Neural cell (in vitro differentiated cells): Measurements from ENCODE around the gene IL11RA. TPM values are rescaled to one million over a fixed set of nuclear protein-coding genes. Genes with fewer than 3 reads are reported as not detected.

ENCODE experiments used
- H2AFZ ChIP-seq: fragments of 200-600, 300-800 bp; sonication (generic), shearing (Covaris generic); 2 replicates; pipeline ENCODE4 v1.6.0; 2014; ENCODE audit warnings: low read depth, mild to moderate bottlenecking, antibody characterized with exemption, low read length, moderate library complexity
- H3F3A ChIP-seq: fragments of 200-600 bp; shearing (Covaris generic); 2 replicates; pipeline ENCODE4 v1.6.1; 2016; ENCODE audit warnings: mild to moderate bottlenecking, moderate library complexity, mixed read lengths, antibody characterized with exemption, low read length; ENCODE audit not compliant: insufficient read depth, poor library complexity, severe bottlenecking
- H3K27ac ChIP-seq: fragments of 200-600, 300-800 bp; sonication (generic), shearing (Covaris generic); 2 replicates; pipeline ENCODE4 v1.5.1; 2014; ENCODE audit warnings: mild to moderate bottlenecking, low read length, moderate library complexity
- H3K27me3 ChIP-seq: fragments of 300-800, 200-600 bp; sonication (generic), shearing (Covaris generic); 2 replicates; pipeline ENCODE4 v1.6.0; 2014; ENCODE audit warnings: mild to moderate bottlenecking, low read depth, low read length, moderate library complexity; ENCODE audit not compliant: insufficient read depth
- H3K36me3 ChIP-seq: fragments of 300-800, 200-600 bp; sonication (generic), shearing (Covaris generic); 2 replicates; pipeline ENCODE4 v1.5.1; 2014; ENCODE audit warnings: mild to moderate bottlenecking, antibody characterized with exemption, low read length, moderate library complexity; ENCODE audit not compliant: insufficient read depth
- H3K4me2 ChIP-seq: fragments of 300-800, 200-600 bp; sonication (generic), shearing (Covaris generic); 2 replicates; pipeline ENCODE4 v1.6.0; 2014; ENCODE audit warnings: mild to moderate bottlenecking, low read length
- H3K4me3 ChIP-seq: fragments of 300-800, 200-600 bp; sonication (generic), shearing (Covaris generic); 2 replicates; pipeline ENCODE4 v1.5.1; 2014; ENCODE audit warnings: mild to moderate bottlenecking, low read length, moderate library complexity
- H3K79me2 ChIP-seq: fragments of 200-600 bp; shearing (Covaris generic); replicated peaks from 2 replicates; pipeline ENCODE4 v1.6.0; 2014; ENCODE audit warnings: mild to moderate bottlenecking, low read length, moderate library complexity; ENCODE audit not compliant: insufficient read depth
- H3K9ac ChIP-seq: fragments of 300-800, 200-600 bp; sonication (generic), shearing (Covaris generic); 2 replicates; pipeline ENCODE4 v1.6.1; 2016; ENCODE audit warnings: mild to moderate bottlenecking, low read length, mixed read lengths
- H3K9me2 ChIP-seq: fragments of 200-600 bp; shearing (Covaris generic); 2 replicates; pipeline ENCODE4 v1.6.1; 2016; ENCODE audit warnings: mild to moderate bottlenecking, low read length, mixed read lengths; ENCODE audit not compliant: insufficient read depth
- H3K9me3 ChIP-seq: fragments of 200-600, 300-800 bp; sonication (generic), shearing (Covaris generic); 2 replicates; pipeline ENCODE4 v1.6.1; 2016; ENCODE audit warnings: mild to moderate bottlenecking, mixed run types, low read length, moderate library complexity, mixed read lengths
- H4K20me1 ChIP-seq: fragments of 200-600 bp; shearing (Covaris generic); 2 replicates; pipeline ENCODE4 v1.6.1; 2016; ENCODE audit warnings: mild to moderate bottlenecking, mixed run types; ENCODE audit not compliant: insufficient read depth
- CTCF ChIP-seq: fragments of 450-650 bp; IDR thresholded peaks from 2 replicates; pipeline ENCODE4 v1.5.1; 2014; ENCODE audit warnings: antibody characterized with exemption, mild to moderate bottlenecking, moderate library complexity; ENCODE audit not compliant: poor library complexity, severe bottlenecking
- EP300 ChIP-seq: fragments of 450-650 bp; conservative IDR thresholded peaks from 2 replicates; pipeline ENCODE4 v1.6.1; 2014; ENCODE audit warnings: antibody characterized with exemption, mild to moderate bottlenecking, moderate library complexity; ENCODE audit not compliant: poor library complexity, severe bottlenecking
- EZH2 ChIP-seq: fragments of 200-600, 300-800 bp; shearing (Covaris generic), sonication (generic); IDR thresholded peaks from 2 replicates; pipeline ENCODE4 v1.6.1; 2014; ENCODE audit warnings: antibody characterized with exemption, low read length, borderline replicate concordance, mild to moderate bottlenecking; ENCODE audit not compliant: insufficient read depth, poor library complexity, severe bottlenecking
- MXI1 ChIP-seq: fragments of 450-650 bp; conservative IDR thresholded peaks from 2 replicates; pipeline ENCODE4 v1.6.1; 2014; ENCODE audit warnings: antibody characterized with exemption, mild to moderate bottlenecking; ENCODE audit not compliant: poor library complexity, severe bottlenecking
- POLR2AphosphoS5 ChIP-seq: IDR thresholded peaks from 2 replicates; pipeline ENCODE4 v1.6.1; 2012
- RAD21 ChIP-seq: fragments of 450-650 bp; conservative IDR thresholded peaks from 2 replicates; pipeline ENCODE4 v1.6.1; 2014; ENCODE audit warnings: antibody characterized with exemption, mild to moderate bottlenecking, moderate library complexity
- SMC3 ChIP-seq: fragments of 450-650 bp; conservative IDR thresholded peaks from 2 replicates; pipeline ENCODE4 v1.6.1; 2014; ENCODE audit warnings: antibody characterized with exemption, mild to moderate bottlenecking, moderate library complexity; ENCODE audit not compliant: poor library complexity
- TAF1 ChIP-seq: IDR thresholded peaks from 2 replicates; pipeline ENCODE4 v1.6.1; 2012; ENCODE audit warnings: low read depth
- polyA plus RNA-seq: library from polyadenylated mRNA; depleted of rRNA; stranded (reverse); fragments of >200 nt; gene quantifications from 2 replicates; pipeline ENCODE4 v1.2.3, GENCODE V29; 2014
- TF ChIP-seq, protein P1 (sequence below): IDR thresholded peaks from 2 replicates; pipeline ENCODE4 v1.6.1; 2012; ENCODE audit warnings: borderline replicate concordance

The IL11RA gene
- polyA plus RNA-seq, 1 donor from 2014 or later, result 59.1 TPM

DNA sequence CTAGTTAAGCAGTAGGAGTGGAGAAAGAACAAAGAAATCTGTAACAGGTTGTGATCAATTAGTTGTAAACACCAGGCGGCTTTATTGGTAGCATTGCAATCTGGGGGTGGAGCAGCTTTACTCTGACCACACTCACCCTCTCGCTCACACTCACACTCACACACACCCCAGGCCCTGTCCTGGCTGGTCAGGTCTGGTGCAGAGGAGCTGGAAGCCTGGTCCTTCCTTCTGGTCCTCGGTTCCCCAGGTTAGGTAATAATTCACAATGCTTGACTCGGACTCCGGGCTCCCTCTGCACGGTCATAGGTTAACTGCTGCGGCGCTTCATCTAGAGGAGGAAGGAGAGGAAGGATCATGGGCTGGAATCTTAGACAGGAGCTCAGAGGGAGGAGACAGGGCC is 37.5 kb downstream of the IL11RA start:
- Histone ChIP-seq H3F3A (no peaks in the 10 kb centered on the region), H3K79me2 (no peaks in the 10 kb centered on the region), H3K27me3 (no peaks in the 10 kb centered on the region), H3K9me3 (no peaks in the 10 kb centered on the region), H3K4me3 (no peak overlapping the region), H3K36me3 (no peaks in the 10 kb centered on the region), H2AFZ (no peak overlapping the region), H3K9me2 (no peaks in the 10 kb centered on the region), H4K20me1 (no peaks in the 10 kb centered on the region), H3K27ac (no peak overlapping the region), H3K4me2 (no peak overlapping the region), H3K9ac (no peak overlapping the region)
- TF ChIP-seq EP300 (no peak), POLR2AphosphoS5 (no peak), TAF1 (no peak), CTCF (no peak), EZH2 (no peak), RAD21 (no peak), MXI1 (no peak), SMC3 (no peak)
- TF ChIP-seq, protein P1, sequence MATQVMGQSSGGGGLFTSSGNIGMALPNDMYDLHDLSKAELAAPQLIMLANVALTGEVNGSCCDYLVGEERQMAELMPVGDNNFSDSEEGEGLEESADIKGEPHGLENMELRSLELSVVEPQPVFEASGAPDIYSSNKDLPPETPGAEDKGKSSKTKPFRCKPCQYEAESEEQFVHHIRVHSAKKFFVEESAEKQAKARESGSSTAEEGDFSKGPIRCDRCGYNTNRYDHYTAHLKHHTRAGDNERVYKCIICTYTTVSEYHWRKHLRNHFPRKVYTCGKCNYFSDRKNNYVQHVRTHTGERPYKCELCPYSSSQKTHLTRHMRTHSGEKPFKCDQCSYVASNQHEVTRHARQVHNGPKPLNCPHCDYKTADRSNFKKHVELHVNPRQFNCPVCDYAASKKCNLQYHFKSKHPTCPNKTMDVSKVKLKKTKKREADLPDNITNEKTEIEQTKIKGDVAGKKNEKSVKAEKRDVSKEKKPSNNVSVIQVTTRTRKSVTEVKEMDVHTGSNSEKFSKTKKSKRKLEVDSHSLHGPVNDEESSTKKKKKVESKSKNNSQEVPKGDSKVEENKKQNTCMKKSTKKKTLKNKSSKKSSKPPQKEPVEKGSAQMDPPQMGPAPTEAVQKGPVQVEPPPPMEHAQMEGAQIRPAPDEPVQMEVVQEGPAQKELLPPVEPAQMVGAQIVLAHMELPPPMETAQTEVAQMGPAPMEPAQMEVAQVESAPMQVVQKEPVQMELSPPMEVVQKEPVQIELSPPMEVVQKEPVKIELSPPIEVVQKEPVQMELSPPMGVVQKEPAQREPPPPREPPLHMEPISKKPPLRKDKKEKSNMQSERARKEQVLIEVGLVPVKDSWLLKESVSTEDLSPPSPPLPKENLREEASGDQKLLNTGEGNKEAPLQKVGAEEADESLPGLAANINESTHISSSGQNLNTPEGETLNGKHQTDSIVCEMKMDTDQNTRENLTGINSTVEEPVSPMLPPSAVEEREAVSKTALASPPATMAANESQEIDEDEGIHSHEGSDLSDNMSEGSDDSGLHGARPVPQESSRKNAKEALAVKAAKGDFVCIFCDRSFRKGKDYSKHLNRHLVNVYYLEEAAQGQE, result no peak

- H3K4me3 ChIP-seq, result no peak within 1 kb of the TSS
- no peaks in the 10 kb centered on the region for H4K20me1 ChIP-seq
- no peak within 1 kb of the TSS for H2AFZ ChIP-seq
- no peak for TF ChIP-seq CTCF
- no peak for TF ChIP-seq POLR2AphosphoS5
- TF ChIP-seq EZH2, result no peak
- TF ChIP-seq RAD21, result no peak
- no peak for TF ChIP-seq SMC3
- no peak for TF ChIP-seq EP300
- TF ChIP-seq, protein P1, result no peak
- TF ChIP-seq MXI1, result no peak
- TF ChIP-seq TAF1, result no peak
- H3K9me3 ChIP-seq, result no peaks in the 10 kb centered on the region
- H3K27ac ChIP-seq, result no peak within 1 kb of the TSS
- H3K4me2 ChIP-seq, result no peak within 1 kb of the TSS
- no peak within 1 kb of the TSS for H3K9ac ChIP-seq
- H3K36me3 ChIP-seq, result no peaks in the 10 kb centered on the region
- no peaks in the 10 kb centered on the region for H3K79me2 ChIP-seq
- H3K27me3 ChIP-seq, result no peaks in the 10 kb centered on the region
- H3F3A ChIP-seq, result no peaks in the 10 kb centered on the region
- H3K9me2 ChIP-seq, result no peaks in the 10 kb centered on the region
Observed at GRCh38 chr9:34690983-34691935, 39.3 kb downstream of the IL11RA start, which contains the start of gene CCL19. CCL19 (minus strand) TSS chr9:34691276; CDS start chr9:34691139, 137 bp downstream.
